CD4-positive, alpha-beta T cell (primary cell): ENCODE results near the gene NATD1. TPM values are rescaled to one million over a fixed set of nuclear protein-coding genes. Genes with fewer than 3 reads are reported as not detected.

Experiments used
- ATAC-seq: fragments of 200-7000 bp; cut with Tn5 transposase; one replicate; pipeline ENCODE4 v1.10.0; 2022; ENCODE audit warnings: mild to moderate bottlenecking; ENCODE audit not compliant: poor library complexity
- CTCF ChIA-PET: fragments of 350-600 bp; sonication (Branson Sonifier 250); formaldehyde crosslinking; loops from one replicate; lab custom pipeline; 2021; ENCODE audit warnings: antibody characterized with exemption, inconsistent platforms; lab: Charles Lee
- POLR2A ChIA-PET: fragments of 350-600 bp; sonication (Branson Sonifier 250); formaldehyde crosslinking; loops from one replicate; lab custom pipeline; 2021; ENCODE audit warnings: antibody characterized with exemption, inconsistent platforms; lab: Charles Lee
- DNase-seq, 14 experiments: peaks; one replicate each; pipeline ENCODE4 v3.0.0-alpha.2; 2013 to 2020; ENCODE audit warnings: mixed read lengths in 2 of 14
- H3K27ac ChIP-seq, 2 donors: one replicate each; pipeline versions ENCODE4 v1.5.1 to v1.7.0; 2013; ENCODE audit warnings: low read length in 2 of 2, low read depth in 1 of 2, mild to moderate bottlenecking in 1 of 2
- H3K27me3 ChIP-seq, 2 experiments: 1 replicate in 1 of 2; 2 replicates in 1 of 2; pipeline versions ENCODE4 v1.6.1 to v1.7.0; 2013; ENCODE audit warnings: low read length in 2 of 2, control low read depth in 1 of 2, mild to moderate bottlenecking in 1 of 2, moderate library complexity in 1 of 2; ENCODE audit not compliant: insufficient read depth in 2 of 2, control insufficient read depth in 1 of 2
- H3K36me3 ChIP-seq: one replicate; pipeline ENCODE4 v1.6.1; 2013; ENCODE audit warnings: low read length, control low read depth; ENCODE audit not compliant: insufficient read depth
- H3K4me1 ChIP-seq: one replicate; pipeline ENCODE4 v1.6.1; 2013; ENCODE audit warnings: low read length, control low read depth; ENCODE audit not compliant: insufficient read depth
- H3K4me3 ChIP-seq: one replicate; pipeline ENCODE4 v1.5.1; 2013; ENCODE audit warnings: mild to moderate bottlenecking, low read length, moderate library complexity
- H3K9me3 ChIP-seq, 2 experiments: 1 replicate in 1 of 2; 2 replicates in 1 of 2; pipeline versions ENCODE4 v1.6.1 to v1.7.0; 2013; ENCODE audit warnings: low read length in 2 of 2, mild to moderate bottlenecking in 2 of 2, control low read depth in 1 of 2, moderate library complexity in 1 of 2; ENCODE audit not compliant: control insufficient read depth in 1 of 2, insufficient read depth in 1 of 2
- H3K27ac Mint-ChIP-seq: one replicate; pipeline ENCODE4 v1.8.0; 2020; ENCODE audit warnings: mixed read lengths
- H3K27me3 Mint-ChIP-seq: one replicate; pipeline ENCODE4 v1.8.0; 2021; ENCODE audit warnings: mixed read lengths
- H3K36me3 Mint-ChIP-seq: one replicate; pipeline ENCODE4 v1.8.0; 2021; ENCODE audit warnings: low read depth, mixed read lengths
- H3K4me1 Mint-ChIP-seq: one replicate; pipeline ENCODE4 v1.8.0; 2021; ENCODE audit warnings: low read depth, mixed read lengths
- H3K4me3 Mint-ChIP-seq: one replicate; pipeline ENCODE4 v1.8.0; 2020; ENCODE audit warnings: mild to moderate bottlenecking, mixed read lengths
- H3K9me3 Mint-ChIP-seq: one replicate; pipeline ENCODE4 v1.8.0; 2020; ENCODE audit warnings: mixed read lengths
- CTCF ChIP-seq: fragments of 200-600 bp; IDR thresholded peaks from one replicate; pipeline ENCODE4 v1.8.0; 2022; ENCODE audit warnings: antibody characterized with exemption, mild to moderate bottlenecking
- intact Hi-C, 2 experiments: fragments of 100-400 bp; cut with DNase I in 1 of 2; cut with micrococcal nuclease in 1 of 2; formaldehyde crosslinking; loops; one replicate each; pipeline versions ENCODE4 v1.15.1 to v1.9.0; 2023 to 2025; cut with DNase I, micrococcal nuclease
- total RNA-seq, 174 experiments: library from RNA in 2 of 174; stranded (reverse) in 2 of 174; gene quantifications; one replicate each; pipeline ENCODE4 v1.2.3 and lab custom pipeline; 2021 to 2026

The NATD1 gene
- total RNA-seq, 2 experiments from 2014 or later = 5.9 to 6.1 TPM

GRCh38 chr17:21189361-21189760 lies 63.8 kb downstream of the NATD1 start:
- Histone ChIP-seq H3K36me3 (peaks cover 23% of the 10 kb centered on the region), H3K4me1 (no peaks in the 10 kb centered on the region), H3K9me3 (no peaks in the 10 kb centered on the region), H3K27ac (no peak overlapping the region), H3K4me3 (no peak overlapping the region), H3K27me3 (no peaks in the 10 kb centered on the region)
- Mint-ChIP-seq H3K9me3 (no peaks in the 10 kb centered on the region), H3K36me3 (peaks cover 51% of the 10 kb centered on the region), H3K27ac (no peak overlapping the region), H3K4me1 (peaks cover 3% of the 10 kb centered on the region), H3K27me3 (no peaks in the 10 kb centered on the region), H3K4me3 (no peak overlapping the region)
- ATAC-seq = no peak
- POLR2A ChIA-PET = no interaction called here
- CTCF ChIA-PET = no interaction called here
- intact Hi-C loops = no loop called here
- no peak for DNase-seq
- TF ChIP-seq CTCF = no peak

Other genes starting within 250 kb of the NATD1 start
- gene USP22, start 210.4 kb downstream of the NATD1 start, total RNA-seq = 100 to 1,000 TPM; 194 to 217 TPM
- gene DHRS7B, start 126.4 kb downstream of the NATD1 start, total RNA-seq = 1 to 10 TPM; 4.9 to 5.2 TPM
- 10 to 100 TPM; 17.8 to 19.2 TPM for gene TMEM11, start 39.2 kb downstream of the NATD1 start, total RNA-seq
- 10 to 100 TPM; 36.8 to 38.5 TPM for gene MAP2K3, start 31.3 kb upstream of the NATD1 start, total RNA-seq
- gene KCNJ12, start 122.9 kb upstream of the NATD1 start, total RNA-seq = under 1 TPM in 1 of 2 experiments, not detected in 1; 0.11 TPM